Stimulated activated CD4-positive, alpha-beta T cell treated with anti-CD3 and anti-CD28 coated beads, Interleukin-12 subunit alpha, Interleukin-12 subunit beta, amount 100 ng/mL, for 24 hours (primary cell): ENCODE measurements around the gene LGR6.
"Not testable (repeated sequence)": the region's sequence is repeated elsewhere in the genome, so short reads cannot be mapped to it uniquely, and the experiment has no call there.

Experiments used
- DNase-seq, 2 experiments: peaks; one replicate each; pipeline ENCODE4 v3.0.0-alpha.2; 2020; ENCODE audit warnings: low read depth in 2 of 2

The LGR6 gene, protein sequence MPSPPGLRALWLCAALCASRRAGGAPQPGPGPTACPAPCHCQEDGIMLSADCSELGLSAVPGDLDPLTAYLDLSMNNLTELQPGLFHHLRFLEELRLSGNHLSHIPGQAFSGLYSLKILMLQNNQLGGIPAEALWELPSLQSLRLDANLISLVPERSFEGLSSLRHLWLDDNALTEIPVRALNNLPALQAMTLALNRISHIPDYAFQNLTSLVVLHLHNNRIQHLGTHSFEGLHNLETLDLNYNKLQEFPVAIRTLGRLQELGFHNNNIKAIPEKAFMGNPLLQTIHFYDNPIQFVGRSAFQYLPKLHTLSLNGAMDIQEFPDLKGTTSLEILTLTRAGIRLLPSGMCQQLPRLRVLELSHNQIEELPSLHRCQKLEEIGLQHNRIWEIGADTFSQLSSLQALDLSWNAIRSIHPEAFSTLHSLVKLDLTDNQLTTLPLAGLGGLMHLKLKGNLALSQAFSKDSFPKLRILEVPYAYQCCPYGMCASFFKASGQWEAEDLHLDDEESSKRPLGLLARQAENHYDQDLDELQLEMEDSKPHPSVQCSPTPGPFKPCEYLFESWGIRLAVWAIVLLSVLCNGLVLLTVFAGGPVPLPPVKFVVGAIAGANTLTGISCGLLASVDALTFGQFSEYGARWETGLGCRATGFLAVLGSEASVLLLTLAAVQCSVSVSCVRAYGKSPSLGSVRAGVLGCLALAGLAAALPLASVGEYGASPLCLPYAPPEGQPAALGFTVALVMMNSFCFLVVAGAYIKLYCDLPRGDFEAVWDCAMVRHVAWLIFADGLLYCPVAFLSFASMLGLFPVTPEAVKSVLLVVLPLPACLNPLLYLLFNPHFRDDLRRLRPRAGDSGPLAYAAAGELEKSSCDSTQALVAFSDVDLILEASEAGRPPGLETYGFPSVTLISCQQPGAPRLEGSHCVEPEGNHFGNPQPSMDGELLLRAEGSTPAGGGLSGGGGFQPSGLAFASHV

DNA sequence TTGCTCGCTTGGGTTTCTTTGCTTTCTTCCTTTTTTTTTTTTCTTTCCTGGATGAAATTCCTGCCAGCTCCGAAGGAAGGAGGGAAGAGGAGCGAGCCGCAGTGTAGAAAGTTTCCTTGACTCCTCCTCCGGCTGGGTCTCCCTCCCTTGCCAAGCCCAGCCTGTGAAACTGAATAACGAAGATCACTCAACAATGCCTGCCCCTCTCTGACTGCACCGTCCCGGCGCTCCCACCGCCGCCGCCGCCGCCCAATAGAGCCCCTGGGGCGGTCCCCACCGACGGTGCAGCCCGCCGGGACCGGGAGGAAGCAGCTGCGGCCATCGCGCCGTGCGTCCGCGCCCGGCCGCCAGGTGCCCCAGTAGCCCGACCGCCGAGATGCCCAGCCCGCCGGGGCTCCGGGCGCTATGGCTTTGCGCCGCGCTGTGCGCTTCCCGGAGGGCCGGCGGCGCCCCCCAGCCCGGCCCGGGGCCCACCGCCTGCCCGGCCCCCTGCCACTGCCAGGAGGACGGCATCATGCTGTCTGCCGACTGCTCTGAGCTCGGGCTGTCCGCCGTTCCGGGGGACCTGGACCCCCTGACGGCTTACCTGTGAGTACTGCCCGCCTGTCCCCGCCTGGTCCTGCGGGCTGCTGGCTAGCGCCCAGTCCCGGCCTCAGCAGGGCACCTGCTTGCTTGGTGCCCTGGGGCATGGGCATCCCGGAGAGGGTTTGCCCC is at the start of gene LGR6:
Gene LGR6 (plus strand): TSS at position 186 of the 714 bp plus-strand sequence. CDS start 191 bp downstream, at position 377.
- no peak for DNase-seq

DNA sequence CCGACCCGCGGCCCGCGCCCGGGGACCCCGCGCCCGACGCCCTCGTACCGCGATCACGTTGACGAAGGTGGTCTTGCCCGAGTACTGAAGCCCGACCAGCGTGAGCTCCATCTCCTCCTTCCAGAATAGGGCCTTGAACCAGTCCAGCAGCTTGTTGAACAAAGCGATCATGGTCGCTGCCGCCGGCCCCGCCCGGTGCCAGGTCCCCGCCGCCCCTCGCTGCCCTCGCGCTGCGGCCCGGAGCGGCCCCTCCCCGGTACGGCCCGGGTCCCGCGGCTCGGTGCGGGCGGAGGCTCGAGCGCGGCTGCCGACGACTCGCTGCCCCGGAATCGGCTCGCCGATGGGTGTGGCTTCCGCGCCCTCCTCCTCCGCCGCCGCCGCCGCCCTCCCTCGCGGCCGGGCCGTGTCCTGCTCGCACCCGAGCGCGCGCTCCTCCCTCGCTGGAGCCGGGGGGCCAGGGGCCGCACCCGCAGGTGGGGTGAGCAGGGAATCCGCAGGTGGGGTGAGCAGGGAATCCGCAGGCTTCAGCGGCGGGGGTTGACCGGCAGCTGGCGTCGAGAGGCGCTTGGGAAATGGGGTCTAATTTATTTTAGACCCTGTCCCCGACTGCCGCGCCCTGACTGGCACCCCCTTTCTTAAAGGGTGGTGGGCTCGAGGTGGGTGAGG is 49.1 kb upstream of the LGR6 start, which contains the start of gene ARL8A:
Gene ARL8A (minus strand): TSS at position 336 of the 666 bp plus-strand sequence. CDS start 165 bp downstream, at position 171.
- peak in 1 of 2 experiments; percentile 57 for DNase-seq

DNA sequence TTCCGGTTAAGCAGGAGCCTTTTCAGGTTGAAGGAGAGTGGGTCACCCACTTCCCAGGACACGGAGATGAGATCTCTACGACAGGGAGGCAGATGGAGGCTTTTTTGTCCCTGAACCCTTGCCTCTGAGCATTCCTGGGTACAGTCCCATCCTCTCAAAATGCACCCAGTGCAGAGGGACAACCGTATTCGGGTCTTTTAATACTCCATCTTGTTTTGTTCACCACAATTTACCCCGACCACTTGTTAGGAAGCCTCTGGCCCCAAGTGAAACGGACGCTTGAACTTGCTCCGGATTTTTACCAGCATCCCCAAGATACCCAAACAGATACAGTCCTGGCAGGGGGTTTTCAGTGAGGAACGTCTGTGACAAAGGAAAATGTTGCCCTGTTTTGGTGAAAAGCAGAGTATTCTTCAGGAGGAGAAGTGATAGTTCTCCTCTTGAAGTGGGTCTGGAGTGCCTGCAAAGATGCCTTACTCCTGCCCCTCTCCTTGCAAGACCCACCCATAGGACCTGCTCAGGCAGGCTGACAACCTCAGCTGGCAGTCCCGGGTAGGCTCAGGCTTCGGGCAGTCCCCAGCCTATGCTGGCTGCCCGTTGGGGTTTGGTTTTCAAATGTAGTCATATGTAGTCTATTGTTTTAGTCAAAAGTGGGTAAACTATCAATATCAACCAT is 48.4 kb upstream of the LGR6 start:
- DNase-seq: no peak

DNA sequence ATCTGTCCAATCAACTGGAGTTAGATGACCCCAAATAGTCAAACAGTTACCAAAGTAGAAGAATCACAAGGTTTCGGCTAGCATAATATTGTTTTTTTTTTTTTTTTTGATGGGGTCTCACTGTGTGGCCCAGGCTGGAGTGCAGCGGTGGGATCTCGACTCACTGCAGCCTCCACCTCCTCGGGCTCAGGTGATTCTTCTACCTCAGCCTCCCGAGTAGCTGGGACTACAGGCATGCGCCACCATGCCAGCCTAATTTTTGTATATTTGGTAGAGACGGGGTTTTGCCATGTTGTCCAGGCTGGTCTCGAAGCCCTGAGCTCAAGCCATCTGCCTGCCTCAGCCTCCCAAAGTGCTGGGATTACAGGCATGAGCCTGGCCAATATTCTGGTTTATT is 47.9 kb upstream of the LGR6 start:
- DNase-seq: not testable (repeated sequence)

DNA sequence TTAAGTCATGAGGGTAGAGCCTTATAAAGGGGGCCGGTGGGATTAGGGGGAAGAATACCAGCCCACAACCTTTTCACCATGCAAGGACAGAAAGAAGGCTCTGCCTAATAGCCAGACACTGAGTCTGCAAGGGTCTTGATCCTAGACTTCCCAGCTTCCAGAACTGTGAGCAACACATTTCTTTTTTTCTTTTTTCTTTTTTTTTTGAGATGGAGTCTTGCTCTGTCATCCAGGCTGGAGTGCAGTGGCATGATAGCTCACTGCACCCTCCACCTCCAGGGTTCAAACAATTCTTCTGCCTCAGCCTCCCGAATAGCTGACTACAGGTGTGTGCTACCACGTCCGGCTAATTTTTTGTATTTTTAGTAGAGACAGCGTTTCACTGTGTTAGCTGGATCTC is 47.3 kb upstream of the LGR6 start:
- DNase-seq: no peak

DNA sequence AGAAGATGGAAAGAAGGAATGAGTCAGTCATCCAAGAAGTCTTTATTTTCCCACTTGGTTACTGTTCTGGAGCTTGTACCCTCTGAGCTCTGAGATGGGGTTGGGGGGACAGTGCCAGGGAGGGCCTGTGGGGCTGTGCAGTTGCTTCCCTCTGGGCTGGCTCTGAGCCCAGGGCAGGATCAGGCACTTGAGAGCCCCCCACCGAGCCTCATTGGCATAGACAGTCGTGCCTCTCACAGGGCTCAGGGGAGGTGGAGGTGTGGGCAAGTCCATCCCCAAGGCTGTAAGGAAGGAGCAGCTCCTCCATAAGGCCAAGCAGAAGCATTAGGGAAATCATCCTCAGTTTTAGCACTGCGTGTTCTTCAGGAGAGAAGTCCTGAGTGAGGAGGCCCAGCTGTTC is 46.6 kb upstream of the LGR6 start:
- DNase-seq: no peak

DNA sequence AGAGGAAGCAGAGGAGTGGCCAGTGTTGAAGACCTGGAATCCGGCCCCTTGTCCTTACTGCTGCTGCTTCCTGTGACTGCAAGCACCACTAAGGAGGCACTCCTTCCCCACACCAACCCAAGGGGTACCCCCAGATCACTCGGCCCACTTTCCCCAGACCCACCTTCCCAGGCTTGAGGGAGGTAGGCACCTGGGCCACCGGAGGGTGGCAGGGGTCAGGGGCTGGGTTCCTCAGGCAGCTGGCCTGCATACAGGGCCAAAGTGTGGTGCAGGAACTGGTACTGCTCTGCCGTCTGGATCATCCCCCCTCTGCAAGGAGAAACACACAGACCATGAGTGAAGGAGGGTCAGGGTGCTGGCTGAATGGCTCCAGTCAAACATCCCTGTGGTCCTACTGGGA is 45.2 kb upstream of the LGR6 start:
- no peak for DNase-seq

DNA sequence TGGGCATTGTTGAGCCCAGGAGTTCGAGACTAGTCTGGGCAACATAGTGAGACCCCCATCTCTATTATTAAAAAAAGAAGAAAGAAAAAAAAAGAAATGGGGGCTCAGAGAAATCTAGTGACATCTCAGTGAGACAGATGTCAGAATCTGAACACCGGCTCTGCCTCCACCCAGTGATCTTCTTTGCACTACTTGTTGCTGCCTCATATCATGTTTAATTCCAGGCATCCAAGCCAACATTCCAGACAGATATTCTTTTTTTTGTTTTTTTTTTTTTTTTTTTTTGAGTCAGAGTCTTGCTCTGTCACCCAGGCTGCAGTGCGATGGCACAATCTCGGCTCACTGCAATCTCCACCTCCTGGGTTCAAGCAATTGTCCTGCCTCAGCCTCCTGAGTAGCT is 44.0 kb upstream of the LGR6 start:
- DNase-seq: no peak

DNA sequence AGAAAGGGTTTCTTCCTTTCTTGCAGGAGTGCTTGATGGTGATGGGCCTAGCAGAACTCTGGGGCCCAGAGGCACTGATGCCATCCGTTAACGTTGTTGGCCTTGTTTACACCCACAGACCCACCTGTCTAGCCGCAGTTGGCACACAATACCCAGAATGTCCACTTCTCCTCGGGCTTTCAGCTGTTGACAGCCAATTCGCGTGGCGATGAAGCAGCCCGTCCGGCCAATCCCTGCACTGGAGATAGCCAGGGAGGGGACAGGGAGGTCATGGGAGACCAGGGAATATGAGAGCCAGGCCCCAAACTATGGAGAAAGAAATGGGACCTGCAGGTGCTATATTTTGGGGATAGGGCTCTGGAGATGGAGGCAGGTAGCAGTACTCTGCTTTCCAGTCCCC is 43.4 kb upstream of the LGR6 start:
- DNase-seq: no peak

DNA sequence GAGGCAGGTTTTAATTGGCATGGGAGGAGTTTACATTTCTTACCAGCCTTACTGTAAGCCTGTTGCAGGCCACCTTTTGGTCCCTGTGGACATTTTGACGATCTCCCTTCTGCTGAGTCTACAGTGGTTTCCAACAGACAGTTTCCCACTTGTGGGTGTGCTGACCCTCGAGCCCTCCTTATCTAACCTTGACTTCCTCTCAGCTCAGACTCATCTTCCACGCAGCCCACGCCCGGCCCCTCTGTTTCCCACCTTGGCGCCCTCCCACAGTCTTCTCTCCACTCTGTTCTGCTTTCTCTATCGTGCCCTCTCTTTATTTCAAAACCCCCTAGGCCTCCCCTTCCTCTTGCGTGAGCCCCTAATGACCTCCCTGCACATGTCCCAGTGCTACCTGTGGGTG is 43.0 kb upstream of the LGR6 start:
- DNase-seq: no peak

DNA sequence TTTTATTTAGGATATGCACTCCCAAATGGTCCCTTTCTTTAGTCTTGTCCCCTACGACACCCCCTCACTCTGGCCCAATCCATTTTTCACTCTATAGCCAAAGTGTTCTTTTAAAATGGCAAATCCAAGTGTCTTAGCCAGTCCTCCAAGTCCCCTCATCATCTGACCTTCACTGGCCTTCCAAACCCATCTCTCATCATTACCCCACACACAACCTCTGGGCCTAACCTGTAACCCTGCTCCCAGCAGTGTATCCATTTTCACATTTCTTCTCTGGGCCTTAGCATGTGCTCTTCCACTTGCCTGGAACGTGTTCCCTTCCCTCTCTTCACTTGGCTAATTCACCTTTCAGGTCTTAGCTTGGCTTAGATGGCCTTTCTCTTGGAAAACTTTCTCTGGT is 42.6 kb upstream of the LGR6 start:
- DNase-seq: no peak

DNA sequence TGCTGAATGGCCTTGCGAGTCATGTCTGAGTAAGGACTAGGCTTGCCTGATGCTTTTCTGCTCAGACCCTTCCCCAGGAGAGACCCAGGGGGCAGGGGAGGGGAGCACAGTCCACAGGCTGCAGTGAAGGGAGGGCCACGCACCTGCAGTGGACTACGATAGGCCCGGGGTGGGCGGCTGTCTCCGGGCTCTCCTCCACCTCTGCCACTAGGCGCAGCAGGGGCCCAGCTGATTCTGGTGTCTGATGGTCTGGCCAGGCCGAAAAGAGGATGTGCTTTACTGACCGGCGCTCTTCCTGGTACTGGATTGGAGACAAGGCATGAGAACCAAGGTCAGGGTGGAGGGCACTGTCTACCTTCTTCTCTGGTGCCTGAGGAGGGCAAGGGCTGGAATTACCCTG is 41.2 kb upstream of the LGR6 start:
- no peak for DNase-seq

DNA sequence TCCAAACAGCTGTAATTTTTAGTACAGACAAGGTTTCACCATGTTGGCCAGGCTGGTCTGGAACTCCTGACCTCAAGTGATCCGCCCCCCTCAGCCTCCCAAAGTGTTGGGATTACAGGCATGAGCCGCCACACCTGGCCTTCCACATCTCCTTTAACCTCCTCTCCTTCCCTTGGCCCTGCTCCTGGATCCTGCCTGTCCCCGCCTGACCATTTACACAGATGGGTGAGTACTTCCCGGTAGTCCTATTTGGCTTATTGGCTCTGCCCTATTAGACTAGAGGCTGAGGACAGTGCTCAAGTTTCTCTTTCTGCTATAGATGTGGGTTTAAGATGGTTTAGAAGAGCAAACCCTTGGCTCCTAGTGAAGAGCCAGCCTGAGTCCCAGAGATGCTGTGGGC is 40.3 kb upstream of the LGR6 start:
- DNase-seq: no peak

DNA sequence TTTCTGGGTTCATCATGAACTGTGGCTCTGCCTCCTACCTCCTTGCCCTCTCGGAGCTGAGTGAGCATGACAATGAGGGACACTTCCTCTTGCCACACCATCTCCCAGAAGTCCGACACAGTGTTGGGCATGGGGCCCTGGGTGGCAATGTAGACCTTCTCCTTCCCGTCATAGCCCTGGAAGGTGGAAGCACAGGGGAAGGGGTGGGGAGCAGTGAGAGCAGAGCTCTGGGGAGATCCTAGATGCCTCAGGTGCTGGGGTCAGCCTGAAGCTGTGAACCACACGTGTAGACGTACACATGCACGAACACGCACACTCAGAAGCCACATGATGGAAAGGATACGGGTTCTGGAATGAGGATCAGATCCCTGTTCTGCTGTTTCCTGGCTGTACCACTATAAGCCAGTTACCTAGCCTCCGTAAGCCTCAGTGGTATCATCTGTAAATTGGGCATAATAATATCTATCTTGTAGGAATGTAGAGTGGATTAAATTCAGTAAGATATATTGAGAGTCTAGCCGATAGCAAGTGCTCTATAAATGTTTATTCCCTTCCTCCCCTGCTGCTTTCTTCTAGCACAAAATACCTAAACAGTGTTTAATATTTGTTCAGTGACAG is 39.3 kb upstream of the LGR6 start:
- DNase-seq: no peak

DNA sequence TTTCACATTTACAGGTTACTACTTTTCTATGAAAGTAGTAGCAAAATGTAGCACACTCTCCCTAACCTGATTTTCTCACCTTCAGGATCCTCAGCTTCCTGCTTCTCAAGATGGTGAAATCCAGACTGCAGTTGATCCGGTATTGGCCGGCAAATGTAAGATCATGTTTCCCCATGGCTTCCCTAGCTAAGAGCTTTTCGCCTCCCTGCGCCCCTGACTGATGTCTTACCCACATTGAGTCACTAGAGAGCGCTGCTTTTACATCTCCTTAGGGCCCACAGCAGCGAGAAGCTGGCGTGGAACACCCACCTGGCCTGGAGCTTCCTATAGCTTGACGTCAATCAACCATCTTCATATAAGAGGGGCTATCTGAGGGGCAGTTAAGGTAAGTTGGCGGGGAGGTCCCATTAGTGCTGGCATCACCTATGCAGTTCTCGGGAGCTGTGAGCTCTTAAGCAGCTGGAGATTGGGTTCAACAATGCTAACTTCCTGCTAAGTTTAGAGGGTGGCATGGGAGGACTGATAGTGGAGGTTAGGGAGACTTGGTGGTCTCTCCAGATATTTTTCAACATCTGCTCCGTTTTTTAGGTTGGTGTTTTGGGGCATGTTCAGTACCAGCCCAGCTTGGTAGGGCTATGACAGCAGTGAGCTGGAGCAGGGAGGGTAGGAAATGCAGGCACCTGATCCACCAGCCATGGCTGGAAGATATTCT is 38.7 kb upstream of the LGR6 start:
- no peak for DNase-seq

DNA sequence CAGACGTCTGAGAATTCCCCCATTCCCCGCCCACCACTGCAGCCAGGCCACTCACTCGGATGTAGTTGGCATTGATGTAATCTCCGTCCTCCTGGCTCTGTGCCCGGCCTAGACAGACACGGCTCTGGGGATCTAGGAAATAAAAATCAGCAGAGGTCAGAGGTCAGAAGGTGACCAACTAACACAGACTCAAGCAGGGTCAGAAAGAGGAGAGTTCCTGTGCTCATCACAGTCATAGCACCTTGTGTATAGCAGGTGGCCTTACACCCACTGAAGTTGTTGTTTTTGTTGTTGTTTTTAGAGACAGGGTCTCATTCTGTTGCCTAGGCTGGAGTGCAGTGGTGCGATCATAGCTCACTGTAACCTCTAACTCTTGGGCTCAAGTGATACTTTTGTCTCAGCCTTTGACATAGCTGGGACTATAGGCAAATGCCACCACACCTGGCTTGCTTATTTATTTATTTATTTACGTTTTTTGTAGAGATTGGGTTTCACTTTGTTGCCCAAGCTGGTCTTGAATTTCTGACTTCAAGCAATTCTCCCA is 38.0 kb upstream of the LGR6 start:
- no peak for DNase-seq

DNA sequence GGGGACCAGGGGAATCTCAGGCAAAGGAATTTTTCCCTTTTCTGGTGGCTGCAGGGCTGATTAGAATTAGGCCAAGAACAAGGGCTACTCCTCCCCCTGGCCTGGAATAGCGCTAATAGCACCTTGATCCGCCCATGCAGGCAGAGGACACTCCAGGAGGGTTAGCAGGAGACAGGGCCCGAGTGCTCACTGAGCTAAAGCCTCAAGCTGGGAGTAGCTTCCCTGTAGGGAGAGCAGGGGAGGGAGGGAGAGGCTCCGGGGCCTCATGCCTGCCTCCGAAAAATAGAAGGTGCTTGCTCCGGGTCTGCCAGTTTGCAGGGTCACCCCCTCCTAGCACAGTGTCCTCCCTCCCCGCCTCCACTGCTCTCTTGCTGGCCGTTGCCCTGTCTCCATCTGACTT is 37.0 kb upstream of the LGR6 start:
- no peak for DNase-seq

DNA sequence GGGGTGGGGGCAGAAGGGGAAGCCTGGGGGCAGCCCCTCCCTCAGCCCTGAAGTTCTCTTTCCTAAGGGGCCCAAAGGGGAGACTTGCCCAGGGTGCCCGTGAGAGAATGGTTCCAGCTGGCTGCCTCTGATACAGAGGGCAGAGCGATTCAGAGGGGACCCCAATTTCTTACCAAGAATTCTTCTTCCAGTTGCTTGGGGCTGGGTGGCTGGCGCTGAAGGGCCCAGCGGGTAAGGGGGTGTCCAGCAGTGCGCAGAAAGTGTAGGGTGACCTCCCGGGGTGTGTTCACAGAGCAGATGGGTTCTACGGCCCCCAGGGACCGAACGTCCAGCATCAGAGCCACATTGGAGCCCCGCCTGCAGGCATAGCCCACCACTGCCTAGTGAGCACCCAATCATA is 35.7 kb upstream of the LGR6 start:
- DNase-seq: no peak

DNA sequence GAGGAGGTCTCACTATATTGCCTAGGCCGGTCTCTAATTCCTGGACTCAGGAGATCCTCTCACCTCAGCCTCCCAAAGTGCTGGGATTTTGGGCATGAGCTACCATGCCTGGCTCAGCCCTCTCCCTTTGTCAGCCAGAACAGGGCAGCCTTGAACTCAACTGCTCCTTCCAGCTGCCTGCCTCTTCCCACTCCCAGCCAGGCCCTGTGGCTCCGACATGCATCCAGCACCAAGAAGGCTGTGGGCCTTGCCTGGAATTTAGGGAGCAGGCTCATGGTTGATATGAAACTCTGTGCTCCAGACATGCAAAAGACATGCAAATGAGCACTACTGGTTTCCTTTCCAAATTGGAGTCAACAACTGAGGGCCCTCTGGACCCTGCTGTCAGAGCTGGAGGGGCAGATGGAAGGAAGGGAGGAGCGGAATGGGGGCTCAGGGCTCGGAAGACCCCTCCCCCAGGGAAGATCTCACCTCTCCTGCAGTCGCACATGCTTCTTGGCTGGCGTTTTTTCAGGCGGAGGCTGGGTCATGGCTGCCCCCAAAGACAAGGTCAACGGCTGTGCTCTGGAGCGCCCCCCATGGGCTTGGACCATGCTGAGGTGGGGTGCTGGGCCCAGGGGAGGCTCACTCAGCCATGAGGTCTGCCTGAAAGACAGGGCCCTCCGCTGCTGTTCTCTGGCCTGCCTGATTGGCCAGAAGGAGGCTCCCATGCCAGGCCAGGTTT is 34.6 kb upstream of the LGR6 start:
- no peak for DNase-seq
